Body of pancreas (tissue), 4 donors: ENCODE data around the gene SIPA1L3. TPM values are rescaled to one million over a fixed set of nuclear protein-coding genes. Genes with fewer than 3 reads are reported as not detected.

Source experiments
- ATAC-seq: fragments of 150-250 bp; one replicate; pipeline ENCODE4 v1.9.1; 2016
- DNase-seq, 4 donors: peaks; one replicate each; pipeline ENCODE4 v3.0.0-alpha.2; 2019
- H3K27ac ChIP-seq, 4 donors: fragments of 200-600 bp; sonication (generic); 1 replicate in 3 of 4; 2 replicates in 1 of 4; pipeline versions ENCODE4 v1.5.1 to v1.6.1; 2016 to 2019; ENCODE audit warnings: mild to moderate bottlenecking in 1 of 4, mixed read lengths in 1 of 4, moderate library complexity in 1 of 4
- H3K27me3 ChIP-seq, 2 donors: fragments of 200-600 bp; sonication (generic); one replicate each; pipeline ENCODE4 v1.6.0; 2016; ENCODE audit warnings: mild to moderate bottlenecking in 1 of 2
- H3K36me3 ChIP-seq, 2 donors: fragments of 200-600 bp; sonication (generic); replicated peaks in 1 of 2; 2 replicates each; pipeline ENCODE4 v1.5.1; 2016; ENCODE audit warnings: low read depth in 2 of 2; ENCODE audit not compliant: insufficient read depth in 1 of 2
- H3K4me1 ChIP-seq: fragments of 200-600 bp; sonication (generic); one replicate; pipeline ENCODE4 v1.6.0; 2016
- H3K4me3 ChIP-seq, 2 donors: fragments of 200-600 bp; sonication (generic); 1 replicate in 1 of 2; 2 replicates in 1 of 2; pipeline ENCODE4 v1.5.1; 2016 to 2019
- H3K9me3 ChIP-seq, 3 donors: fragments of 200-600 bp; sonication (generic); 1 replicate in 2 of 3; 2 replicates in 1 of 3; pipeline ENCODE4 v1.5.1; 2016
- CTCF ChIP-seq, 7 experiments: fragments of 450-650 bp in 4 of 7; fragments of 200-600 bp in 3 of 7; sonication (generic) in 3 of 7; IDR thresholded peaks; one replicate each; pipeline ENCODE4 v1.5.1; 2016 to 2019; ENCODE audit warnings: antibody characterized with exemption in 7 of 7
- POLR2A ChIP-seq, 3 donors: fragments of 450-650 bp; IDR thresholded peaks; one replicate each; pipeline ENCODE4 v1.6.1; 2016; ENCODE audit warnings: antibody characterized with exemption in 3 of 3, mild to moderate bottlenecking in 2 of 3
- WGBS, 2 donors: methylation state at CpG; one replicate each; pipeline ENCODE4 v1.1.5; 2017; 5-methylcytosine and 5-hydroxymethylcytosine counted together
- intact Hi-C: fragments of 100-400 bp; cut with DNase I; formaldehyde crosslinking; loops from one replicate; pipeline ENCODE4 v1.15.1; 2023
- total RNA-seq, 2 donors: library from RNA; depleted of rRNA; stranded (reverse); fragments of >200 nt; gene quantifications; one replicate each; pipeline ENCODE4 v1.1.0, GENCODE V29; 2016

SIPA1L3 gene
- total RNA-seq, 2 donors from 2014 or later, result 41.5 to 62.0 TPM

DNA sequence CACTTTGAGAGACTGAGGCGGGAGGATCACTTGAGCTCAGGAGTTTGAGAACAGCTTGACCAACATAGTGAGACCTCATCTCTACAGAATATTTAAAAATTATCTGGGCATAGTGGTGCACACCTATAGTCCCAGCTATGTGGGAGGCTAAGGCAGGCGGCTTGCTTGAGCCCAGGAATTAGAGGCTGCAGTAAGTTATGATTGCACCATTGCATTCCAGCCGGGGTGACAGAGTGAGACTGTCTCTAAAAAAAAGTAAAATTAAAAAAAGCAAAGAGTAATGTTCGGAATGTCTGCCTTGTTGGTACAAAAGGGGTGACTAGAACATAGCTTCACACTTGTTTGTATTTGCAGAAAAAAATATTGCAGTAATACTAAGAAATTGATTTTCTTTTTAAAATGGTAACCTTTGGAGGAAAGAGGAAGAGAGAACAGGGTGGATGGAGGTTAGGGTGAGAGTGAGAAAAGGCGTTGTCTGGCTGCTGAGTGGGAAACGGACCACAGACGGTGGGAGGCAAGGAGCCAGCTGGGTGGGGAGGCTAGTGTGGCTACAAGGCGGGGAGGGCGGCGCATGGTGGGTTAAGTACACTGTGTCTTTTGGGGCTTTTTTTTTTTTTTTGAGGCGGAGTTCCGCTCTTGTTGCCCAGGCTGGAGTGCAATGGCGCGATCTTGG is 339.0 kb downstream of the SIPA1L3 start:
- 79 to 80% methylated on average over 14 of the region's 14 CpGs for WGBS, 2 donors

DNA sequence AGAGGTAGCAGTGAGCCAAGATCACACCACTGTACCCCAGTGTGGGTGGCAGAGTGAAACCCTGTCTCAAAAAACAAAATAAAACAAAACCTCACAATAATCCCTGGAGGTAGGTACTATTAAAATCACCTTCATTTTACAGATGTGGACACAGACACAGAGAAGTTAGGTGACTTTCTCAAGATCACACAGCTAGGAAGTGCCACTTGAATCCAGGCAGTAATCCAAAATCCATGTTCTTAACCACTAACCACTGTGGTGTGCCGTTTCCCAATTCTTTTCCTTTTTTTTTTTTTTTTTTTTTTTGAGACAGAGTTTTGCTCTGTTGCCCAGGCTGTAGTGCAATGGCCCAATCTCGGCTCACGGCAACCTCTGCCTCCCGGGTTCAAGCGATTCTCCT is 340.1 kb downstream of the SIPA1L3 start:
- intact Hi-C loops, result no loop called here

More for the DNA sequence above, 339.0 kb downstream of the SIPA1L3 start:
- TF ChIP-seq POLR2A (IDR thresholded peaks at IDR 0.05), result no peak
- TF ChIP-seq CTCF (IDR thresholded peaks at IDR 0.05), result no peak
- no peak for DNase-seq
- Histone ChIP-seq H3K27me3 (no peaks in the 10 kb centered on the region), H3K4me1 (peaks cover 8% of the 10 kb centered on the region), H3K9me3 (no peaks in the 10 kb centered on the region), H3K36me3 (no peaks in the 10 kb centered on the region), H3K27ac (no peak overlapping the region), H3K4me3 (no peak overlapping the region)
- ATAC-seq, result no peak
- intact Hi-C loops, result no loop called here

DNA sequence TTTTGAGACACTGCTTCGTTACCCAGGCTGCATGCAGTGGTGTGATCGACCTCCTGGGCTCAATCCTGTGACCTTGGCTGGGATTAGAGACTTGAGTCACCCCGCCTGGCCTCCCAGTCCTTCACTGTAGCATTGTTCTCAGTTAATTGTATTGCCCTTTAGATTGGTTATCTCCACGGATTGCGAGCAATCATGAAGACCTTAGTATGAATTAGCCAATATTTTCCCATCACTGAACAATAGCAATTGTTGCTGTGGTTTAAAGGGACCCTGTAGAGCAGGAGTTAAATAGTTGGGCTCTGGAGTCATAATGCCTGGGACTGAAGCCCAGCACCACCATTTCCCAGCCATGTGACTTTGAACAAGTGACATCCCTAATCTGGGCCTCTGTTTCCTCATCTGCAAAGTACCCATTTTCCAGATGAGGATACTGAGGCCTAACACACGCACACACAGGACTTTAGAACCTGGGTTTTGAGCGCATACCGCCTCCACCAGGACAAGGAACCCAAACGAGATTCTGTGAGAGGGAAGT is 340.8 kb downstream of the SIPA1L3 start:
- intact Hi-C loops, result no loop called here
- no peak overlapping the region for H3K4me3 ChIP-seq
- ATAC-seq, result no peak
- no peaks in the 10 kb centered on the region for H3K9me3 ChIP-seq
- no peak for TF ChIP-seq CTCF (IDR thresholded peaks at IDR 0.05)
- TF ChIP-seq POLR2A (IDR thresholded peaks at IDR 0.05), result no peak
- WGBS, 2 donors, result 41 to 64% methylated on average over 5 to 9 of the region's 9 CpGs
- H3K4me1 ChIP-seq, result peaks cover 20% of the 10 kb centered on the region
- no peaks in the 10 kb centered on the region for H3K36me3 ChIP-seq
- H3K27ac ChIP-seq, result no peak overlapping the region
- DNase-seq, result peak in 1 of 4 donors; percentile 15
- H3K27me3 ChIP-seq, result no peaks in the 10 kb centered on the region

More for the DNA sequence above, 340.1 kb downstream of the SIPA1L3 start:
- Histone ChIP-seq H3K4me1 (peaks cover 19% of the 10 kb centered on the region), H3K27ac (no peak overlapping the region), H3K27me3 (no peaks in the 10 kb centered on the region), H3K9me3 (no peaks in the 10 kb centered on the region), H3K36me3 (no peaks in the 10 kb centered on the region), H3K4me3 (no peak overlapping the region)
- TF ChIP-seq POLR2A (IDR thresholded peaks at IDR 0.05) (no peak), CTCF (IDR thresholded peaks at IDR 0.05) (no peak)
- 67 to 71% methylated on average over 5 of the region's 5 CpGs for WGBS, 2 donors
- no peak for DNase-seq
- no peak for ATAC-seq

- TF ChIP-seq CTCF (IDR thresholded peaks at IDR 0.05) (no peak), POLR2A (IDR thresholded peaks at IDR 0.05) (no peak)
- H3K27me3 ChIP-seq, result no peaks in the 10 kb centered on the region
- H3K4me3 ChIP-seq, result no peak overlapping the region
- H3K36me3 ChIP-seq, result no peaks in the 10 kb centered on the region
- 81 to 89% methylated on average over 5 to 7 of the region's 7 CpGs for WGBS, 2 donors
- H3K4me1 ChIP-seq, result peaks cover 26% of the 10 kb centered on the region
- H3K9me3 ChIP-seq, result no peaks in the 10 kb centered on the region
- H3K27ac ChIP-seq, result no peak overlapping the region
- intact Hi-C loops, result no loop called here
- ATAC-seq (no peak), DNase-seq (no peak)
Measured at GRCh38 chr19:38248421-38248820, 341.4 kb downstream of the SIPA1L3 start.

DNA sequence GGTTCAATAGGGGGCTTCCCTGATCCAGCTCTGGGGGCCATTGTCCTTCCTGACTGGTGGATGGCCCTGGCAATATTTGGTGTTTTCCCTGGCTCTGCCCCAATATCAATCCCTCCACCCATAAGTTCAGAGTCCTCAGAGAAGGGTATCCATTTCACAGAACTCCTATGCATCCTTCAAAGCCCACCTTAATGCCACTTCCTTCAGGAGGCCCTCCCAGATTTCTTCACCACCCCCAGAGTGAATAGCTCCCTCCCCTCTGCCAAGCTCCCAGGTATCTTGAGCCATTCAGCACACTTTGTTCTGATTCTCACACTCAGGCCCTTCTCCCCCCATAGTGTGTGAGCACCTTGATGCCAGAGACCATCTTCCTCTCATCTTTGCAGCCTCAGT is 343.4 kb downstream of the SIPA1L3 start:
- TF ChIP-seq POLR2A (IDR thresholded peaks at IDR 0.05) (no peak), CTCF (IDR thresholded peaks at IDR 0.05) (no peak)
- Histone ChIP-seq H3K27me3 (no peaks in the 10 kb centered on the region), H3K27ac (peak overlapping the region in 3 of 4 donors; percentile 48 to 62 (median 53)), H3K36me3 (no peaks in the 10 kb centered on the region), H3K9me3 (no peaks in the 10 kb centered on the region), H3K4me3 (no peak overlapping the region), H3K4me1 (peaks cover 32% of the 10 kb centered on the region)
- intact Hi-C loops, result no loop called here
- no peak for ATAC-seq
- no peak for DNase-seq
